ENCODE measurements around the gene EMX1. TPM values are rescaled to one million over a fixed set of nuclear protein-coding genes. Genes with fewer than 3 reads are reported as not detected.
A peak's percentile ranks its signal among the peaks of the same experiment; 100 is the strongest.

EMX1 gene
- polyA plus RNA-seq, 1 experiment: not detected

DNA sequence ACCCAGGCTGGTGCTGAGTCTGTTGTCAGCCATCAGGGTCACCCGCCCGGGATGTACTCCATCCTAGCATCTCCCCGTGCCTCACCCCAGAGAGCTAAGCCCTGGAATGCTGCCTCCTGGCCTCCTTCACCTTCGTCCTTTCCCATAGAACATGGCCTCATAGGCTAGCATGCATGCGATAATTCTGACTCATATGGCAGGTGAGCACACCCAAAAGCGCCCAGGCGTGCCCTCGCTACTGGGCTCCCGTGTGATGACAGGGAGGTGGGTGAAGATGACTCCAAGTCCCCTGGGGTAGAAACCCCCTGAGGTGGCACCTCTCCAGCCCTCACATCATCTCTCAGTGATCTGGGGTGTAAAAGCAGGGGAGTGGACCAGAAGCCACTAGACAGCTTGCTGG is 22.8 kb upstream of the EMX1 start:
- POLR2A ChIA-PET: interaction anchor here (0.9 kb wide), 1 partner anchor 257 kb away, joined by 10 read pairs; no protein-coding TSS in a partner anchor
- H3K9me3 ChIP-seq (ENCODE audit: control insufficient read depth, insufficient read depth, low read length): no peaks in the 10 kb centered on the region; the same call in 1 of the 2 replicates
- no peak overlapping the region for H3K4me3 ChIP-seq (ENCODE audit: low read depth, low read length)

DNA sequence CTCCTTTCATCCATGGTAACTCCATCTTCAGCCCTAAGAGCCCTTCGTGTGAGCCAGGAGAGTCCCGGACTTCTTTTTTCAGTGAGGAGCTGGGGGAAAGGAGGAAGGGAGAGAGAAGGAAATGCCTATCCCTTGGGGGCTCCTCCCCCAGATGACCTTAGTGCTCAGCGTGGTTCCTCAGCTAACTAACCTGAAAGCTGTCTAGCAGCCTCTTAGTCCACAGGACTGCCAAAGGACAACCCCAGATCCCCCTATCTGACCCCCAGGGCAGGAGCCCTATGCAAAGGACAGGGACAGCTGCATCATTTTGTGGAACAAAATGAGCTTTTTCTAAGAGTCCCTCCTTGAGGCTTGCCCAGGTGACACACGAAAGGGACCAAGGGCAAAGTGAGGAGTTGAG is 22.2 kb upstream of the EMX1 start:
- CTCF ChIA-PET: interaction anchor here (1.5 to 11.9 kb wide), 7 partner anchors 8 to 318 kb away, joined by 3 to 222 read pairs (median 40); no protein-coding TSS in a partner anchor
- TF ChIP-seq, protein P1, sequence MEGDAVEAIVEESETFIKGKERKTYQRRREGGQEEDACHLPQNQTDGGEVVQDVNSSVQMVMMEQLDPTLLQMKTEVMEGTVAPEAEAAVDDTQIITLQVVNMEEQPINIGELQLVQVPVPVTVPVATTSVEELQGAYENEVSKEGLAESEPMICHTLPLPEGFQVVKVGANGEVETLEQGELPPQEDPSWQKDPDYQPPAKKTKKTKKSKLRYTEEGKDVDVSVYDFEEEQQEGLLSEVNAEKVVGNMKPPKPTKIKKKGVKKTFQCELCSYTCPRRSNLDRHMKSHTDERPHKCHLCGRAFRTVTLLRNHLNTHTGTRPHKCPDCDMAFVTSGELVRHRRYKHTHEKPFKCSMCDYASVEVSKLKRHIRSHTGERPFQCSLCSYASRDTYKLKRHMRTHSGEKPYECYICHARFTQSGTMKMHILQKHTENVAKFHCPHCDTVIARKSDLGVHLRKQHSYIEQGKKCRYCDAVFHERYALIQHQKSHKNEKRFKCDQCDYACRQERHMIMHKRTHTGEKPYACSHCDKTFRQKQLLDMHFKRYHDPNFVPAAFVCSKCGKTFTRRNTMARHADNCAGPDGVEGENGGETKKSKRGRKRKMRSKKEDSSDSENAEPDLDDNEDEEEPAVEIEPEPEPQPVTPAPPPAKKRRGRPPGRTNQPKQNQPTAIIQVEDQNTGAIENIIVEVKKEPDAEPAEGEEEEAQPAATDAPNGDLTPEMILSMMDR (IDR thresholded peaks at IDR 0.05; ENCODE audit: low read depth, low read length): no peak
- H3K27ac ChIP-seq (ENCODE audit: low read depth, low read length): no peak overlapping the region
- POLR2A ChIA-PET: interaction anchor here (0.9 kb wide), 1 partner anchor 257 kb away, joined by 10 read pairs; no protein-coding TSS in a partner anchor
- DNase-seq (ENCODE audit: low read depth, low spot score): no peak
- peaks cover 16% of the 10 kb centered on the region for H3K27me3 ChIP-seq (ENCODE audit: control insufficient read depth, insufficient read depth, low read length)
- H3K9me3 ChIP-seq (ENCODE audit: control insufficient read depth, insufficient read depth, low read length): no peaks in the 10 kb centered on the region; the same call in 1 of the 2 replicates
- H3K4me3 ChIP-seq (ENCODE audit: low read depth, low read length): no peak overlapping the region

More for the DNA sequence above, 22.8 kb upstream of the EMX1 start:
- Histone ChIP-seq H3K27ac (ENCODE audit: low read depth, low read length) (no peak overlapping the region), H3K27me3 (ENCODE audit: control insufficient read depth, insufficient read depth, low read length) (peaks cover 10% of the 10 kb centered on the region)
- TF ChIP-seq, protein P1 (IDR thresholded peaks at IDR 0.05; ENCODE audit: low read depth, low read length): no peak
- CTCF ChIA-PET: interaction anchor here (1.5 to 11.9 kb wide), 11 partner anchors 8 to 281 kb away, joined by 3 to 222 read pairs (median 20); no protein-coding TSS in a partner anchor
- DNase-seq (ENCODE audit: low read depth, low spot score): no peak

DNA sequence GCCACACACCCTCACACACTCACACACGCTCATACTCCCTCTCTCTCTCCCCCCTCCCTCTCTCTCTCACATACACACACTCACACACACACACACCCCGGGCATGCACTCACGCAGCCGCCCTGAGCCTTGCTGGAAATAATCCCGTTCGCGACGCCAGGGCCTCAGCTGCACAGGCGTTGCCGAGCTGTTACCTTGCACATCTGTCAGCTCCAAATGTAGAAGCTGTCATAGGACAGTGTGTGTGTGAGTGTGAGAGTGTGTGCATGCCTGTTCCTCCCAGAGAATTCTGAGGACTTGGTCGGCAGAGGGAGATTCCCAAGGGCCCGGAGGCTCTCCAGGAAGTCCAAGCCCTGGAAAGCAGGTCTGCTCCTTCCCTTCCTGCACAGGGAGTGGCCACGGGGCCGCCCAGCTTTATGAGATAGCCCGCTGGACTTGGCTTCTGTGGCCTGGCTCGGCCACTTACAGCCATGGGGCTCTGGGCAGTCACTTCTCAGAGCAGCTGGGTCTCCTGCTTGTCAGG is 21.5 kb upstream of the EMX1 start:
- H3K9me3 ChIP-seq (ENCODE audit: control insufficient read depth, insufficient read depth, low read length): no peaks in the 10 kb centered on the region; the same call in 1 of the 2 replicates
- H3K4me3 ChIP-seq (ENCODE audit: low read depth, low read length): no peak overlapping the region
- peaks cover 21% of the 10 kb centered on the region for H3K27me3 ChIP-seq (ENCODE audit: control insufficient read depth, insufficient read depth, low read length)
- no peak overlapping the region for H3K27ac ChIP-seq (ENCODE audit: low read depth, low read length)
- ChIA-PET CTCF (interaction anchor here (1.5 to 11.9 kb wide), 7 partner anchors 8 to 317 kb away, joined by 3 to 222 read pairs (median 40); partner anchors contain the start of gene SPR), POLR2A (interaction anchor here (1.0 kb wide), 1 partner anchor 340 kb away, joined by 3 read pairs; no protein-coding TSS in a partner anchor)
- TF ChIP-seq, protein P1 (IDR thresholded peaks at IDR 0.05; ENCODE audit: low read depth, low read length): no peak
- peak; percentile 7 for DNase-seq (ENCODE audit: low read depth, low spot score)

DNA sequence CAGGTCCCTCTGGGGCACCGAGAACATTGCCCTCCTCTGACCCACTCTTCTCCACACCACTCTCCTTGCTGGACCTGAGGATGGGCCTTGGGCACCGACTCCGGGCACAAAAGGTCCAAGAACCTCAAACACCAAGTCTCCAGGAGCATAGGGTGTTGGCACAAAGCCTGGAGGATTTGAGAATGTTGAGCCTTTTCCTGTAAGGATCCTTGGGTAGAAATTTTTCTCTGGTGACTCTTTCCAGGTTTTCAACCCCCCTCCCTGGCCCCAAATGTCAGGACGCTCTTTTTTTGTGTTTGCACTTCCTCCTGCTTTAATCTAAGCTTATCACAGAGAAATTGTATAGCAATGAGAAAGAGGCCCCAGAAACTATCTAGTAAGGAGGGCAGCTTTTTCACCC is 20.9 kb upstream of the EMX1 start:
- no peak overlapping the region for H3K27ac ChIP-seq (ENCODE audit: low read depth, low read length)
- H3K9me3 ChIP-seq (ENCODE audit: control insufficient read depth, insufficient read depth, low read length): no peaks in the 10 kb centered on the region; the same call in 1 of the 2 replicates
- ChIA-PET CTCF (interaction anchor here (1.5 to 11.9 kb wide), 5 partner anchors 9 to 316 kb away, joined by 5 to 222 read pairs (median 40); partner anchors contain the start of gene SPR), POLR2A (interaction anchor here (1.0 kb wide), 1 partner anchor 339 kb away, joined by 3 read pairs; no protein-coding TSS in a partner anchor)
- H3K4me3 ChIP-seq (ENCODE audit: low read depth, low read length): no peak overlapping the region
- TF ChIP-seq, protein P1 (IDR thresholded peaks at IDR 0.05; ENCODE audit: low read depth, low read length): no peak
- DNase-seq (ENCODE audit: low read depth, low spot score): no peak
- H3K27me3 ChIP-seq (ENCODE audit: control insufficient read depth, insufficient read depth, low read length): peaks cover 28% of the 10 kb centered on the region
